Measurements from ENCODE around the gene ZP1.
A peak's percentile ranks its signal among the peaks of the same experiment; 100 is the strongest.

ZP1 gene

GRCh38 chr11:60841797-60842667, 25.3 kb upstream of the ZP1 start, which contains the start of gene CCDC86 (continued):
- TF ChIP-seq ZBTB48 (tag by site-specific recombination; IDR thresholded peaks at IDR 0.05) (no peak), ZNF335 (tag by site-specific recombination; conservative IDR thresholded peaks at IDR 0.05) (peak; percentile 66), ZNF692 (tag by site-specific recombination; IDR thresholded peaks at IDR 0.05) (no peak), ZNF416 (tag by site-specific recombination; IDR thresholded peaks at IDR 0.05) (no peak), ZNF670 (tag by site-specific recombination; IDR thresholded peaks at IDR 0.05; ENCODE audit: low read depth) (no peak), ZNF24 (tag by site-specific recombination; IDR thresholded peaks at IDR 0.05) (0 out of 2 replicates have a peak, but pooled peaks have one; percentile 42), ZNF707 (tag by site-specific recombination; IDR thresholded peaks at IDR 0.05) (no peak), ZNF132 (tag by site-specific recombination; IDR thresholded peaks at IDR 0.05; ENCODE audit: borderline replicate concordance) (no peak), ZNF23 (tag by site-specific recombination; IDR thresholded peaks at IDR 0.05; ENCODE audit: borderline replicate concordance) (no peak), BCL11B (tag by site-specific recombination; IDR thresholded peaks at IDR 0.05; ENCODE audit: low read depth) (no peak), ZNF449 (tag by site-specific recombination; IDR thresholded peaks at IDR 0.05) (no peak; the same call in 1 of the 2 replicates), ZNF830 (tag by site-specific recombination; IDR thresholded peaks at IDR 0.05; ENCODE audit: low read depth) (no peak), ZNF223 (tag by site-specific recombination; IDR thresholded peaks at IDR 0.05) (no peak), MZF1 (tag by site-specific recombination; IDR thresholded peaks at IDR 0.05; ENCODE audit: borderline replicate concordance) (no peak), GLIS2 (tag by site-specific recombination; IDR thresholded peaks at IDR 0.05) (no peak; the same call in none of the 2 replicates), SCRT1 (tag by site-specific recombination; IDR thresholded peaks at IDR 0.05; ENCODE audit: borderline replicate concordance) (peak; percentile 98), GLIS1 (tag by site-specific recombination; IDR thresholded peaks at IDR 0.05) (peak; percentile 26; the same call in 1 of the 2 replicates), ZFP3 (tag by site-specific recombination; IDR thresholded peaks at IDR 0.05; ENCODE audit: low read depth) (no peak), ZSCAN18 (tag by site-specific recombination; IDR thresholded peaks at IDR 0.05) (peak; percentile 40; the same call in 1 of the 2 replicates), ZNF174 (tag by site-specific recombination; IDR thresholded peaks at IDR 0.05) (no peak), ZNF645 (tag by site-specific recombination; IDR thresholded peaks at IDR 0.05) (no peak), PRDM1 (tag by site-specific recombination; IDR thresholded peaks at IDR 0.05) (peak; percentile 98), ZSCAN16 (tag by site-specific recombination; IDR thresholded peaks at IDR 0.05) (no peak), ZNF623 (tag by site-specific recombination; IDR thresholded peaks at IDR 0.05) (no peak), TCF7L2 (IDR thresholded peaks at IDR 0.05; ENCODE audit: borderline replicate concordance, low read depth, low read length) (no peak), ZNF521 (tag by site-specific recombination; IDR thresholded peaks at IDR 0.05) (no peak), YY2 (tag by site-specific recombination; IDR thresholded peaks at IDR 0.05) (peak; percentile 82), ZNF843 (tag by site-specific recombination; IDR thresholded peaks at IDR 0.05) (peak; percentile 58), ZNF302 (tag by site-specific recombination; IDR thresholded peaks at IDR 0.05; ENCODE audit: low read depth) (no peak), REPIN1 (tag by site-specific recombination; IDR thresholded peaks at IDR 0.05; ENCODE audit: low read depth) (no peak), ZNF624 (tag by site-specific recombination; IDR thresholded peaks at IDR 0.05) (no peak), ZNF768 (tag by site-specific recombination; IDR thresholded peaks at IDR 0.05) (no peak), ZNF488 (tag by site-specific recombination; IDR thresholded peaks at IDR 0.05) (no peak), KLF9 (tag by site-specific recombination; IDR thresholded peaks at IDR 0.05; ENCODE audit: low read depth) (peak; percentile 77), MYNN (tag by site-specific recombination; IDR thresholded peaks at IDR 0.05; ENCODE audit: borderline replicate concordance) (no peak)

Measured in HEK293 (cell line).